NCI-H2196 treated with DMSO at 0.1 percent for 48 hours (cell line): Measurements from ENCODE around the gene FRMD4A.
"Not testable (repeated sequence)": the region's sequence is repeated elsewhere in the genome, so short reads cannot be mapped to it uniquely, and the experiment has no call there.

ENCODE experiments used
- DNase-seq: peaks from one replicate; lab custom pipeline; 2025; ENCODE audit not compliant: unreplicated experiment; lab: John Stamatoyannopoulos, UW

The FRMD4A gene

DNA sequence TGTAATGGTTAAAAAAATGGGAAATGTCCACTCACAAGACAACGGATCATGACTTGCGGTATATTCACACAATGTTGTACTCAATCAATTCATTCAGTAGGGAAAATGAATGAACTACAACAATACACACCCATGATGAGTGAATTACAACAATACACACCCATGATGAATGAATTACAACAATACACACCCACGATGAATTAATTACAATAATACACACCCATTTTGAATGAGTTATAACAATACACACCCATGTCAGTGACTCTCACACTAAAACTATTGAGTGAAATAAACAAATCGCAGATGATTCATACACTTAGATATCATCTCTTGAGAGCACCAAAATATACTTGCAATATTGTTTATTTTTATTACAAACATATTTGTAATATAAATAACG, 174.6 kb downstream of the FRMD4A start:
- DNase-seq = no peak

DNA sequence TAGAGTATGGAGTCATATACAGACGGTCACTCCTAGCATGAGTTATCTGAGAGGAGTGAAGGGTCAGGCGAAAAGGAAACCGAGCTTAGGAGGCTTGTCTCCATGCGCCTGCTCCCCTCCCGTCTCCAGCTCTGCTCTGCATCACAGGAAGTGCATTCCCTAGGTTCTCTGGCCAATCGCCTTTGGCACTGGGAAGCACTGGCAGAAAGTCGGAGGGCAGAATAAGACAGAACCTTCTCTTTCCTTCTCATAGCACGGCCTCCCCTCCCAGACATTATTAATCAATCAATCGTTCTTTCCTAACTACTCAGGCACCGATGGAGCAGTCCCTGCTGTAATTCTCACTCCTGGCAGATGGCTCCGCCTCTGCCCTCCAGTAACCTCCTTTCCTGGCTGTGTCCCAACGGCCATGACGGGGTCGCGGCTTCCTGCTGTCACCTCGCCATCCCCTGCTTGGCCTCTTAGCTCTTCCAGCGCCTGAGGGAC, 177.1 kb downstream of the FRMD4A start:
- DNase-seq = no peak

DNA sequence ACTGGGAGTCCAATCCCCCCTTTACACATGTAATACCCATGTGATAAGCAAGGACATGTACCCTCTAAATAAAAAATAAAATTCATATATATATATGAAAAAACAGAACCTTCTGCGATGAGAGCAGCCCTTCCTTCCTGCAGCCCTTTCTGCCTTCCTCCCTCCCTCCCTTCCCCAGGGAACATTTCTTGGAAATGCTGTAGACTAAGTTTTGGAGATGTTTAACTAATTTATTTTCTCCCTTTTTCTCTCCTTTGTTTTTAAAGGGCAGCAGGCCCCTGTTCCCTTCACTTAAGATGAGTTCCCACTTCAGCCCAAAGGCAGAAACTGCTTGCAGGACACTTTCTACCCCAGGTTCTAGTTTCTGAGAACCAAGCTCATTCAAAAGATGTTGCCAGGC, 179.2 kb downstream of the FRMD4A start:
- no peak for DNase-seq

DNA sequence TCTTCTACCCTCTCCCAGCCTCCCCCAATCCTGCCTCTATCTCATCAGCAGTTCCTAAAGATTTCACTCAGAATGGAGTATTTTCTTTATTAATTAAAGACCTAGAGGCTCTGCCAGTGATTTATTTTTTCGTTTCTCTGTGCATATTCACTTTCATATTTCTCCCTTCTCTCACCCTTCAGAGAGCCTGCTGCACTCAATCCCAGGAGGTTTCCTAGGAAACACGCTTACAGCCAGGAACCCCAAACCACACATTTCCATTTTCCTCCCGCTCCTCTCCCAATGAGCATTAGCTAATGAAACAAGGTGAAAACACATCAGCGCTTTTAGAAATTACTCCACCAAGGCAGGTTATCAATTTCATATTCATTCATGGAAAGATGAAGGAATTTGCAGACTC, 180.2 kb downstream of the FRMD4A start:
- no peak for DNase-seq

DNA sequence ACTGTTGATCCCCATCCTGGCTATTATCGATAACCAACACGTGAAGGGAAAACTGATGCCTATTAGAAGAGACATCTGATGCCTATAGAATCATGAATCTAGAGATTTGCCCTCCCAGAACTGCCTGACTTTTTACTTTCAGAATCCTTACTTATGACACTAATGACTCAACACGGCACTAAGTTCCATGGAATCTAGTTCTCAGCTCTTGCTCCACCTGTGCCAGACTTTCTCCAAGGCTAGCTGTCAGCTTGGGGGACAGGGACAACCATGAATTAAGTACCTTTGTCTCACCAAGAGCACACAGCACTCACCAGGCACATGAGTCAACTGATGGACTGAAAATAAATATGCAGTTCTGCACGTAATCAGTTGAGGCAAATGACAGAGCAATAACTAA, 184.2 kb downstream of the FRMD4A start:
- DNase-seq = no peak

DNA sequence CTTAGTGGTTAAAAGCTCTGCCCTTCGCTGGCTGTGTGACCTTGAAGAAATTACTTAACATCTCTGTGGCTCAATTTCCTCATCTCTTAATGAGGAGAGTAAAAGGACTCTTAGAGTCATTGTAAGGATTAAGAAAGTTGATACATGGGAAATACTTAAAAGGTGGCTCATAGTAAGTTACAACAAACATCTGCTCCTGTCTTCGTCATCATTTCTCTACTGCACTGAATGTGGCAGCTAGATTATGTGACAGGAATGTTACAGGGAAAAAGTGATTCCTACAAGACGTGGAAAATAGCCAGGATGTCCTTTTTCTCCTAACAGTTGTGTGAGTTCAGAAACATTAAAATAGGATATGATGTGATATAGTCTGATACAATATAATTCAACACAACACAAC, 184.7 kb downstream of the FRMD4A start:
- no peak for DNase-seq

DNA sequence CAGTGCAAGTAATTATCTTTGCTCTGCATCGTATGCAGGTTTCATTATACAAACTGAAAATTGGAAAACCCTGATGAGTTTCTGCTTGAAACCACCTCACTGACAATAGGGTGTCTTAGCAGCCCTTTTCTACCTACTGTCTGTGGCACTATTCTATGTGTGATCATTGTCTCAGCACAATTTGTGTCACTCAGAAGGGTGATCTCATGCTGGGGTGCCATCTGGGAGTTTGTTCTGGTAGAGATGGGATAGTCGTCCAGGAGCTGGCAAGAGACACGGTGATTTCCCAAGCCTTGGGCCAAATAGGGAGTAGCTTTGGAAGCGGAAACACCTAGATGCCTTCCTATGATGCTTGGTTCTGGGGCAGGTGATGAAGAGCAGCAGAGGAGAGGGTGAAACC, 186.3 kb downstream of the FRMD4A start:
- no peak for DNase-seq

DNA sequence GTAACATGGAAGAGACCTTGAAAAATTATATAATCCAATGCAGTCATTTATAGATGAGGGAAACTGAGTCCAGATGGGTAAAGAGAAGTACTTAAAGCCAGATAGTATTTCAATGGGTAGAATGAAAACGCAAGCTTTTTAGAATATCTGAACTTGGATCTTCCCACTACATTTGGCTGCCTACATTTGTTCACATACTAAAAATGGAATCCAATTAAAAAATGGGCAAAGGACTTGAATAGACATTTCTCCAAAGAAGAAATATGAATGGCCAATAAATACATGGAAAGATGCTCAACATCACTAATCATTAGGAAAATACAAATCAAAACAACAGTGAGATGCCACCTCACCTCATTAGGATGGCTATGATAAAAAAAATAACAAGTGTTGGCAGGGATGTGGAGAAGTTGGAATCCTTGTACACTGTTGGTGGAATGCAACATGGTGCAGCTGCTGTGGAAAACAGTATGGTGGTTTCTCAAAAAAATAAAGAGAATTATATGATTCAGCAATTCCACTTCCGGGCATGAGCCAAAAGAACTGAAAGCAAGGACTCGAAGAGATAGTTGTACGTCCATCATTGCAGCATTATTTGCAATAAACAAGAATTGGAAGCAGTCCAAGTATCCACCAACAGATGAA, 188.0 kb downstream of the FRMD4A start:
- DNase-seq = no peak

DNA sequence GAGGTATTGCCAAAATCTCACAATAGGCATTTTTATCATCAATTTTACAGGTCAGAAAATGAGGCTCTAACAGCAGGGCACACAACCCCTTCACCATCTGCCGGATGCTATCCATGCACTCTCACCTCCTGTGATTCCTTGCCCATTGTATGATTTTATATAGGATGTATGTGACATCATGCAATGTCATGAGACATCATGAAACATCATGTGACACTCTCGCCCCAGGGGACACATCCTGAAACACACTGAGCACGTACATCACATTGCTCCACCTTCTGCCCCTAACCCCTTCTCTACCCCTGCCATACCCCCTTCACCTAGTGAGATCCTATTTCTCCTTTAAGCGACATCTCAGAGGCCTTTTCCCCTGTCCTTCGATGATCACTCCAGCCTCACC, 189.4 kb downstream of the FRMD4A start:
- DNase-seq = no peak

DNA sequence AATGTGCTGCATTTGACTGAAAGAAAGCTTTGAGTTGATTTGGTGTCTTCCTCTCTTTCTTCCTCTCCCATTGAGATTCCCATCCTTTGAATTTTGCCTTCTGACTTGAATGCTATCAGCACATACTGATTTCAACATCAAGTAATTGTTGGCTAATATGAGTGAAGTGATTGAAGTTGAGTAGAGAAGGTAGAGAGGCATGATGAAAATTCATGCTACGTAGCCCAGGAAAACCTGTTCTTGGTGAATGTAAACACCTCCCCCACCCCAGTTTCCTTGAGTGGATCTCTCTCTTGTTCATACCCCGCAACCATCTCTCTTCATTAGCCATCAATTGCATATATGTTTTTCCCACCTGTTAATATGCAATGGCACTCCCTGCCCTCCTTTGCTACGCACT, 193.3 kb downstream of the FRMD4A start:
- DNase-seq = no peak

DNA sequence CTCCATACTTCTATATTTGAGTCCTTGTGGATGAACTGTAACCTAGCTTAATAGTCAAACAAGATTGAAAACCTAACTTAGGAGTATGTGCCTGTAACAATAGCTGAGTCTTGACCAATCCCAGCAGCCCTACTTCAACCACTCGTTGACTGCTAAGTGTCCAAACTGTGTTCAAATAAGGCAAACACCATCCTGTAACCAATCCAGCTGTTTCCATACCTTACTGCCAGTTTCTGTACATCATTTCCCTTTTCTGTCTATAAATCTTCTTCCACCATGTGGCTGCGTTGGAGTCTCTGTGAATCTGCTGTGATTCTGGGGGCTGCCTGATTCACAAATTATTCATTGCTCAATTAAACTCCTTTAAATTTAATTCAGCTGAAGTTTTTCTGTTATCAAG, 195.5 kb downstream of the FRMD4A start:
- DNase-seq = not testable (repeated sequence)

DNA sequence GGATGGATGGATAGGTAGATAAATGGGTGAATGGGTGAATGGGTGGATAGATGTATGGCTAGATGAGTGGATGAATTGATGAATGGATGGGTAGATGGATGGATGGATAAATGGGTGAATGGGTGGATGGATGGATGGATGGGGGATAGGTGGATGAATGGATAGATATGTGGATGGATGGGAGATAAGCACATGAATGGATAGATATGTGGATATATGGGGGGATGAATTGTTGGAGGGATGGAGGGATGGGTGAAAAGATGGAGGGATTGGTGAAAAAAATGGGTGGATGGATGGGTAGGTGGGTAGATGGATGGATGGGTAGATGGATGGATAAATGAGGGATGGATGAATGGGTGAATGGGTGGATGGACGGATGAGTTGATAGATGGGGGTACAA, 196.4 kb downstream of the FRMD4A start:
- no peak for DNase-seq

DNA sequence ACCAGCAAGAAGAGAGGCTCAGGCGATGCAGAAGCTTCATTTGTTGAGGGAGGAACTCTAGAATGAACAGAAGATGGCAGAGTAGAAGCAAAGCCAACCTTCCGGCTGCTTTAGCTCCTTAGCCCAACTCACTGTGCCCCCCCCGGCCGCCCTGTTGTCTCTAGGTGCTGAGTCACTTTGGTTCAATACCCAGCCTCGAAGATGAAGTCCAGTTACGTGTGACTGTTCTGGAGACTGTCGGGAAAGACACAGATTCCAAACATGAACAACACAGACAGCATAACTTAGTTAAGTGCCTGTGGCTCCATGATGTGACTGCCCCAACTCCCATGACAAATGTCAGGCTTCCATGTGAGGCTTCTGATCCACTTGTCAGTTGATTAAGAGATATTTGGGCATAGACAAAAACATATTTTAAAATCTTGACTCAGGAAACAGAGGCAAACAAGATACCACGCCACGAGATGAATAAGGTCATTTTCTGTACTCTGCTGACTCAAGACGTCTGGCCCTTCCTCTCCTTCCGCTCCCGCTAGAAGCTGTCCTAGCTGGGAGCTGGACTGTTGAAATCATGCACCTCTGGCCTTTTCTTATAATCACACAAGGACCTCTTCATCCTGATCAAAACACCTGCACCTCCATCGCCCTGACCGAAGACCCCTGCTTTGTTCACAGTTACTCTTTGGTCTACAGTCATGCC, 199.3 kb downstream of the FRMD4A start:
- no peak for DNase-seq

DNA sequence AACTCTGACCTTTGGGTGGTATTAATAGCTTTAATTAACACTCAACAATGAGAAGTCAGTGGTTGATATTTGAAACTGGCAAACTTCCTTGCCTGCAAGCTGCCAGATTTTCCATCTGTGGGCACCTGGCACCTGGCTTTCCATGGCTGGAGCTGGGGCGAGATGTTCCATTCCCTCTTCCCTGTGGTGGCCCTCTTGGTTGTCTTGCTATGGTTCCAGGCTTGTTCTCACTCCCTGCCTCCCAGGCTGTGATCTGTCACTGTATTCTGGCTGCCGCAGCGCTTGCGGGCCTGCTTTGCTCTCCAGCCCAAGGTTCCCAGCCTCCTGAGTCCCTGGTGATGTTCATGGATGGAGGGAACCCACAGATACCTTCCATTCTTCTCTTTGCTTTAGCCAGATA, 201.0 kb downstream of the FRMD4A start:
- DNase-seq = no peak

DNA sequence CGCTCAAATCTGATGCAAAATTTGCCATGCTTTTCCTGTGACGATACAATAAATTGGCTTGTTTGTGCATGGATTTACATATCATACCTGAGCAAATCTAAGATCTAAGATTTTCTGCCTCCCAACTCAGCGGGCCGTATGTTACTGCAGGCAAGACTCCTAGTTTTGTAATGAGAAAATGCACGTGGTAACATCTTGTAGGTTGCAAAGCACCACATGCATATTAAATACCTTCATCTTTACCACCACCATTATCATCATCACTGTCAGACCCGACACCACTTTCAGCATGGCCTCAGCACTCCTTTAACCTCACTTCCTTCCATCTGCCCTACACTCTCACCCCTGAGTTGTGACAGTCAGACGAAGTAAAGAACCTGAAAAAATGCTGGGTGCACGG, 202.2 kb downstream of the FRMD4A start:
- no peak for DNase-seq

DNA sequence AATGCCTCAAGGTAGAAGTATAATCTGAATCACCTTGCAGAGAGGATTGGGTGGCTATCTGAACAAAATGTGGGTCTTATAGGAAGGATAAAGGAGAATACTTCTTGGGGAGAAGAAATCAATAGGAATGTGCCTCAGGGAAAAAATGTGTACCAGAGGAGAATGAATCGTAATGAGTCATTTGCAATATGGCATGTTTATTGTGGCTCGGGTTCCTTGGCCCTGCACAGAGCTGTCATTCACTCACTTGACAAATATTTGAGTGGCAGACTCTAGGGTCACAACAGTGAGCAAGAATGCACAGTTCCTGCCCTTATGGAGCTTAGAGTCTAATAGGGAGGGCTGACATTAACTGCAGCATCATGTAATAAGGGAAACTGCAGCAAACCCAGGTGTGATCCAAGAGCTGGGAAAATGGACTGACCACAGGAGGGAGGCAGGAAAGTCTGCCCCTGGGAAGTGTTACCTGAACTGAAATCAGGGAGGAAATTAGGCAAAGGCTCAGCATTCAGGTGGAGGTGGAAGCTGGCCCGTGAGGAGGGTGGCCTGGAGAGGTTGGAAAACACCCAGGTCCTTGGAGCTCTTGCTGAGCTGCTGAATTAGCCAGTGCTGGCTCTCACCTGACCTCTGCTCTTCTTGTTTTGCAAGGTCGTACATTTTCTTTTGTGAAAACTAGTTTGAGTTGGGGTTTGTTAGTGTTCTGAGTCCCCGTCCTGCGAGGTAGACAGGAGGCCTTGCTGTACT, 203.9 kb downstream of the FRMD4A start:
- DNase-seq = no peak

DNA sequence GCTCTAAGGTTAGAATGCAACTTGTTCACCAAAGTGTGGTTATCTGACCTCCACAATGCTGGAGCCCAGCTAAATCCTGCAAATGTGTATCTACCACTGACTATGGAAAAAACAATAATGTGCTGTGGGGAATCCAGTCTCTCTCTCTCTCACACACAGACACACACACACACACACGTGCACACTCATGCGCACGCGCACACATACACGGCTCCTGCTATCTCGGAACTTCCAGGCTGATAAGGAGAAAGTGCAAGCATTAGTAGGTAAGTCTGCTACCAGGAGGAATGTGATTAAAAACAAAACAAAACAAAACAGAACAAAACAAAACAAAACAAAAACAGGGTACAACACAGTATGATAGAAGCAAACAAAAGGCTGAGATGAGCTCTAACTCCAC, 205.2 kb downstream of the FRMD4A start:
- DNase-seq = no peak

DNA sequence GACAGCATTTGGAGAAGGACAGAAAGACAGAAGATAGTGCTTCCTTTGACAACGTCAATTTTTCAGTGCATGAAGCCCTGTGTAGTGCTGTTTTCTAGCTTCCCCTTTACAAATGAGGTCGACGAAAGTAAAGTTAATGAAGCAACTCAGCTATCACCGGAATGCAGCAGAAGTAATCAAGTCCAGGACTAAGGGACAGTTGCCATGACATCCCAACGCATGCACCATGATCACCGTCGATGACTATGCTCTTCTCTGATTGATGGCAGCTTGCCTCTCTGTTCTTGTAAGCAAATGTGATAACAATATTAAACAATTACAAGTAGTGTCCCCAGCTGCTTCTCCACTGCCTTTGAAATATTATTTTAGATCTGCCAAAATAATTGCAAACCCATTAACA, 205.8 kb downstream of the FRMD4A start:
- no peak for DNase-seq

DNA sequence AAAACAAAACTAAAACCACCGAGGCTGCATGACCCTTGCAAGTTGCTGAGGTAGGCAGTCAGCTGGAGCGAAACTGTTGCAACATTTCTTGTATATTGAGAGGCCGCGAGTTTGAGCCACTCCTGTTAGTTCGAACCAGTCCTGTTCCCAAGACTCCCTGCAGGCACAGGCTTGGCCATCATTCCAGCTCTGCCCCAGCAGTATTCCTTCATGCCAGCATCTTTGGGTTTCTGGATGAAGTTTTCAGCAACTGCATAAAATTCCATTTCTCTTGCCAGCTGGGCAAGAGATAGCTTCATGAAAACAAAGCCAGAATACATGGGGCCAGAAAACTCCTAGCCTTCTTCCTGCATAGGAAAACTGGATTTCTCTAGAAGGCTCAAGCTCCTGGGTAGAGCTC, 207.6 kb downstream of the FRMD4A start:
- no peak for DNase-seq

DNA sequence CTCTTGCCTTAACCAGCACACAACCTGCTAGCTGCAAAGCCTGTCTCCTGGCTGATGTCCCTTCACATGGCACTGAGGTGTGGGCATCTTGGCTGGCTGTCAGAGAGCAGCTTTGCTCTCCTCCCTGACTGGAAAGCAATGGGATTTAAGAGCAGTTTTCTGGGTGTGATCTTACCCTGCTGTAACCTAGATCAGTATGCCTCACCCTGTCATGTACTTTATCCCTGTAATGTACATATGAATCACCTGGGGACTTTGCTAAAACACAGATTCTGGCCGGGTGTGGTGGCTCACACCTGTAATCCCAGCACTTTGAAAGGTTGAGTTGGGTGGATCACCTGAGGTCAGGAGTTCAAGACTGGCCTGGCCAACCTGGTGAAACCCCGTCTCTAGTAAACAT, 209.9 kb downstream of the FRMD4A start:
- no peak for DNase-seq

DNA sequence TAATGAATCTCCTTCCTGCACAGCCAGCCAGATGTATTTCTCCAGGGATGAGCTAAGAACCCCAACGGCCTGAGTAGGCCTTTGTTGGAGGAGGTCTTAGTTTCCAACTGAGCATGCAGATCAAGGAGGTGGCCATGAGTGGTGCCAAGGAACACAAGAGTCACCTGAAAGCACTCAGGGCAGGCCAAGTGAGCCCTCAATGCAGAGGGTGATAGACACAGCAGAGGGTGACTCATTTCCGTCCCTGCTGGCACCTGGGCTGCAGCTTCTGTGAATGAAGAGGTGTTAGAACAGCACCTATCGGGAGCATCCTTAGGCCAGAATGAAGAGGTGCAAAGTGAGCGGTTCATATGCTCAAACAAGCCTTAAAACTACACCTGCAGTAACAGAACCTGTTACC, 211.8 kb downstream of the FRMD4A start:
- no peak for DNase-seq

DNA sequence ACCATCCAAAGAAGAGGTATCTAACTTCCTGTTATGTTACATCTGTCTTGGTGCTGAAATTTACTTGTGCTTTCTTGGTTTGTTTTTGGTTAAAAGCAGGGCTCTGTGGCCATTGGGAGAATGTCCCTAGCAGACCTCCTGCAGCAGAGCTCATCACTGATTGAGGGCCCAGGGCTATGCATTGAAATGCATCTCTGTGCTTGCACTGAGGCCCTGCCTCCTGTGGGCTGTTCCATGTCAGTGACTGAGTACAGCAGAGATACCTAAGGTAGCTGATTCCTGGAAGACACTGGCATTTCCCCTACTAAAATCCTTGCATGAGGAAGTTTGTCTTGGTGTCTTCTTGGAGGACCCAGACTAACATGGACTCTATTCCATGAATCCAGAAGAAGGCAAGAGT, 213.9 kb downstream of the FRMD4A start:
- no peak for DNase-seq
